ENCODE measurements around the gene LRSAM1.

The LRSAM1 gene

DNA sequence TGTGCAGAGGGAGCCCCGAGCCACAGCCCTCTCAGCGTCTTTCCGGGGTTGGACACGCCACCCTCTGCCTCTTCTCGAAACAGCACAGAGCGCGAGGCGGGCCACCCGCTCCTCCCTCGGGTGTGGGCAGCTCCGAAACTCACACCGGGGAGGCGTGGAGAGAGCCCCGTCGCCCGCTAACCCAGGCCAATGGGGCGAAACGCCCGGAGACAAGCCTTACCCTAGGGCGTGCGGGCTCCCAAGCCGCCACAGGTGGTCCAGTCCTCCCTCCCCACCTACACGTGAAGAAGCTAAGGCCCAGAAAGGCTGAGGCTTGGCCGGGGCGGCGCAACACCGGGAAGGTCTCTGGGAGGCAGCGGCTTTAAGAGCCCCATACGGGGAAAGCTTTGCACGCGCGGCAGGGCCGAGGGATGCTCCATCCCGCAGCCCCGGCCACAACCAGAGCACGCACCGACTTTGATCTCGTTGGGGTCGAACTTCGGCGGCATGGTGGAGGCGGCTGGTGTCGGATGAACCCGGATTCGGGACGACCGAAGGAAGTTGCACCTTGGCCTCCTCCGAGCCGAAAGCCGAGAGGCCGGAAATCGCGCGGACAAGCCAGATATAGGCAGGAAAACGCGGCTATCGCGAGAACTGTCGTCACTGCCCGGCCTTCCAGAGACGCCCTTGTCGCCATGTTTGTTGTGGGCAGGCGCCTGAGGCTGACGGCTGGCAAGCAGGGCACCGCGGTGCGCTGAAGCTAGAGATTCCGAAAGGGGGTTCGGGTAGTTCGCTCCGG, at the start of gene LRSAM1, which contains the start of gene RPL12:
LRSAM1 (plus strand) TSS at position 681 of the 778 bp plus-strand sequence. CDS start 3,018 bp downstream, outside the sequence.
RPL12 (minus strand) TSS at position 577 of the 778 bp plus-strand sequence; CDS start at position 488, 89 bp downstream.
- peak; percentile 98 for DNase-seq

DNA sequence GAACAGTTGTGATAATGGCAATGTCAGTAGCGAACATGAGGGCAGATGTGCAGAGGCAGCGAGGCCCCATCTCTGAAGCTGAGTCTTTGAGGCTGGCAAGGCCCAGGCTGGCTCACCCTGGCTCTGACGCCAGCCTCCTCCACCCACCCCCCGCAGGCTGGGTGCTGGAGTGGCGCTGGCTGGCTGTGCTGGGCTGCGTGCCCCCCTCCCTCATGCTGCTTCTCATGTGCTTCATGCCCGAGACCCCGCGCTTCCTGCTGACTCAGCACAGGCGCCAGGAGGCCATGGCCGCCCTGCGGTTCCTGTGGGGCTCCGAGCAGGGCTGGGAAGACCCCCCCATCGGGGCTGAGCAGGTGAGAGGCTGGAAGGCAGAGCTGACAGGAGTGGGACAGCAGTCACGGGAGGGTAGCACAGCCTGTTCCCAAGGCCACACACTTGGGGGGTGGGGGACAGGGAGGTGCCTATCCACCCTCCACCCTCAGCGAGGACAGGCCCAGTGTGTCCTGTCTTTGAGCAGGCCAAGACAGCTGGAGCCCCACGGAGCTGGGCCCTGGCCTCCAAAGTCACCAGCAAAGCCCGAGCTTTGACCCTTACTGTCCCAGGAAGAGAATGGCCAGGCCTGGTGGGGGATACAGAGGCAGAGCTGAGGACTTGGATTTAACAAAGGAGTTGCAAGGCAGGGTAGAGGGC, 48.8 kb upstream of the LRSAM1 start:
- DNase-seq = no peak

DNA sequence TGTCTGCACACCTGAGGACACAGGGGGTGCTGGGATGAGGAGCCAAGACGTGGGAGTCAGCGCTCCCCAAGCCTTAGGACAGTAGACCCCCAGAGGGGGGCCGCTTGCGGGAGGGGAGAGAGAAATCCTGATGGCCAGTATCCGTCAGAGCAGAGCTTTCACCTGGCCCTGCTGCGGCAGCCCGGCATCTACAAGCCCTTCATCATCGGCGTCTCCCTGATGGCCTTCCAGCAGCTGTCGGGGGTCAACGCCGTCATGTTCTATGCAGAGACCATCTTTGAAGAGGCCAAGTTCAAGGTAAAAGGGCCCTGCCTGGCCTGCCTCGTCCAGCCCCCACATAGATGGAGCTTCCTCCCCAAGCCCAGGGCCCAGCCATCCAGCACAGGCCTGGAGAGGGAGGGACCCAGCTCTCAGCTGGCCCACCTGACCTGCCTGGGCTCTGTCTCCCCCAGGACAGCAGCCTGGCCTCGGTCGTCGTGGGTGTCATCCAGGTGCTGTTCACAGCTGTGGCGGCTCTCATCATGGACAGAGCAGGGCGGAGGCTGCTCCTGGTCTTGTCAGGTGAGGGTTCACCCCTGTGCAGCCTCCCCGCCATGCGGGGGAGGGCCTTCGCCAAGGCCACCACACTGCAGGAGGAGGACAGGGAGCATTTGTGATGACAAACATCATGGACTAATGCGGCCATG, 47.7 kb upstream of the LRSAM1 start:
- DNase-seq = no peak

DNA sequence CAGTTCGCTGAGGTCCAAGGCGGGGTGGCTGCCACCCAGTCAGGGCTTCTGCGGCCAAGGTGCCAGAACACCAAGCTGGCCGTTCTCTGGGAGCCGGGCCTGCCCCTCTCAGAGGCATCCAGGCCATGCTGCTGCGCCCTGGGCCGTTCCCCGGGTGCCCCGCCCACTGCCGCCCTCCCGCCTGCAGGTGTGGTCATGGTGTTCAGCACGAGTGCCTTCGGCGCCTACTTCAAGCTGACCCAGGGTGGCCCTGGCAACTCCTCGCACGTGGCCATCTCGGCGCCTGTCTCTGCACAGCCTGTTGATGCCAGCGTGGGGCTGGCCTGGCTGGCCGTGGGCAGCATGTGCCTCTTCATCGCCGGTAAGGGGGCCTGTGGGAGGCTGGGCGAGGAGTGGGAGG, 46.7 kb upstream of the LRSAM1 start:
- no peak for DNase-seq

DNA sequence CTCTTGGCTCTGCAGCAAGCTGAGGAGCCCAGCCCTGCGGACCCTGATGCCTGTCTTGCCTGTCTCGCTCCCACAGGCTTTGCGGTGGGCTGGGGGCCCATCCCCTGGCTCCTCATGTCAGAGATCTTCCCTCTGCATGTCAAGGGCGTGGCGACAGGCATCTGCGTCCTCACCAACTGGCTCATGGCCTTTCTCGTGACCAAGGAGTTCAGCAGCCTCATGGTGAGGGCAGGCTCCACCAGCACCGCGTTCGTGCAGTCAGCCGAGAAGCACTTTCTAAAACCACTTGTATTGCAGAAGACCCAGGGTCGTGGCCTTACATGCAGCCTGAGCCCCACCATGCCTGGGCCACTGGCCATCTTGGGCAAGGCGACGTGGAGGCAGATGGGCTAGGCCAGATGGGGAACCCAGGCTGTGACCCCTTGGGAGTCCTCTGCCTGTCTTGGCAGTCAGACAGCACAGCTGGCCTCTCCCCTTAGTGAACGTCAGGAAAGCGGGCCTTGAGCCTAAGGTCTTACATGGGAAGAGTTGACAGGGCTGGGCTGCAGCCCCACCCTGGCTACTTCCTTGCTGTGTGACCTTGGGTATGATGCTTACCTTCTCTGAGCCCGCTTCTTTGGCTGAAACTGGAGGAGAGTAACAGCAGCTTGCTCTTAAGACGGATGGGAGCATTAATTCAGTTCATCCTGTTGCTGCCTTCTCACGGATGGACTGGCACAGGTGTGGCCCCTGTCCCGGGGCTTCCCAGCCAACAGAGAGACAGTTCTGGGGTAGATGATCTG, 45.8 kb upstream of the LRSAM1 start:
- DNase-seq = no peak

DNA sequence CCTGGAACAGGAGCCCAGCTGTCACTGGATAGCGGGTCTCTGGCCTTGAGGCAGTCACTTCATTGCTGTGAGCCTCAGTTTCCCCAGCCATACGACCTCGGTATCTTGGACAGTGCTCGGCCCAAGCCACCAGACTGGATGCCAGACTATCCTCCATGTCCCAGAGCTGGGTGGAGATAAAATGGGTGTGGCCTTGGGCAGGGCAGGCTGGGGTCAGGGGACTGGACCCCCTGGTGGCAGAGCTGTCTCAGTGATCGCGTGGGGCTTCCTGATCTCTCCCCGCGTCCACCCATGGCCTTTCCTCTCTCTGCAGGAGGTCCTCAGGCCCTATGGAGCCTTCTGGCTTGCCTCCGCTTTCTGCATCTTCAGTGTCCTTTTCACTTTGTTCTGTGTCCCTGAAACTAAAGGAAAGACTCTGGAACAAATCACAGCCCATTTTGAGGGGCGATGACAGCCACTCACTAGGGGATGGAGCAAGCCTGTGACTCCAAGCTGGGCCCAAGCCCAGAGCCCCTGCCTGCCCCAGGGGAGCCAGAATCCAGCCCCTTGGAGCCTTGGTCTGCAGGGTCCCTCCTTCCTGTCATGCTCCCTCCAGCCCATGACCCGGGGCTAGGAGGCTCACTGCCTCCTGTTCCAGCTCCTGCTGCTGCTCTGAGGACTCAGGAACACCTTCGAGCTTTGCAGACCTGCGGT, 44.4 kb upstream of the LRSAM1 start:
- DNase-seq = no peak

DNA sequence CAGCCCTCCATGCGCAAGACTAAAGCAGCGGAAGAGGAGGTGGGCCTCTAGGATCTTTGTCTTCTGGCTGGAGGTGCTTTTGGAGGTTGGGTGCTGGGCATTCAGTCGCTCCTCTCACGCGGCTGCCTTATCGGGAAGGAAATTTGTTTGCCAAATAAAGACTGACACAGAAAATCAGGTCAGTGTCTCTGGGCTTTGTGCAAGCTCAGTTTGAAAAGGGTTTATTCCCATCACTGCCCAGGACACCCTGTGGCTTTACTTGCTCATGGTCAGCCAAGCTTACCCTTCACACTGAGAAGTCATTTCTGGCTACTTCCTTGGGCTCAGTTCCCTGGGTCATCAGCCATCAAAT, 43.8 kb upstream of the LRSAM1 start:
- DNase-seq = no peak

DNA sequence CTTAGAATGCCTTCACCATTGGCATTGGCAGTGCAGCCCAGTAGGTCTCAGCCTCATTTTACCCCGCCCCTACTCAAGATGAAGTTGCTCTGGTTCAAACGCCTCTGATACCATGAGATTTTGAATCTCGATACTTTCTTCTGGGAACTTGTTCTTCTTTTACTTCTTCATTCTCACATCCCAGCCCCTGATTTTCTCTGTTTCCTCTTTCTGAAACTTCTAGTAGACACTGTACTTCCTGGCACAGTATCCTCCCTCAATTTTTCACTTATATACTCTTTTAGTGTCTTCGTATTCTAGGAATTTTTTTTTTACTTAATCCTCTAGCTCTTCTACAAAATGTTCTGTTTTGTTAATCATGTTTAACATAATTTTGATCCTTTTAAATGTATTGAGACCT, 40.2 kb upstream of the LRSAM1 start:
- no peak for DNase-seq

DNA sequence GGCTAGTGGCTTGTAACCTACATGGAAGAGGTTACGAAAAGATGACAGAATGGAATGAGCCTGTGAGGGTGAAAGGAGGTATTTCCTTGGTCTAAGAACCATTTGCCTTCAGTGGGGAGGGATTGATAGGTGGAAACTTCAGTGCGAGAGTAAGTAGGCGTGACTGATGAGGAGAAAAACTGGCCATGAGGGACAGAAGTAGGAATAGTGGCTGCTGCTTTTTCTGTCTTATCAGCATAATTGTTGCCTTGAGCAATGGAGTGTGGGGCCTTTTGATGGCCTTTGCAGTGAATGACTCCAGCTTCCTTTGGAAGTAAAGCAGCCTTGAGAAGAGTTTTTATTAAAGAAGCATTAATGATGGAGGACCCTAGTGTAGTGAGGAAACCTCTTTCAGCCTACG, 36.2 kb upstream of the LRSAM1 start:
- no peak for DNase-seq

DNA sequence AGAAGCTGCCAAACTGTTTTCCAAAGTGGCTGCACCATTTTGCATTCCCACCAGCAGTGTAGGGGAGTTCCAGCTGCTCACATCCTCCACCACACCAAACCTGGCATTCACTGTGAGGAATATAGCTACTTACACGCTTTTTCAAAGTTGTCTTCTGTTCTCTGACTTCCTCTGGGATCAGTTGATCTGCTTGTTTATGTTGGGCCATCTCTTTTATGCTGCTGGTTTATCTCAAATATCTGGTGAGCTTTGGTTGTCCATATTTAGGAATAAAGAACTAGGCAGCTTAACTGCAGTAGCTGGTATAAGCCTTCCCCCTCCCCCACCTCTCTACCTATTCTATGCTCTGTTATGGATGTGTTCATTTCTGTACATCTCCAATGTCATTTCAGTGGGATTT, 35.7 kb upstream of the LRSAM1 start:
- no peak for DNase-seq

DNA sequence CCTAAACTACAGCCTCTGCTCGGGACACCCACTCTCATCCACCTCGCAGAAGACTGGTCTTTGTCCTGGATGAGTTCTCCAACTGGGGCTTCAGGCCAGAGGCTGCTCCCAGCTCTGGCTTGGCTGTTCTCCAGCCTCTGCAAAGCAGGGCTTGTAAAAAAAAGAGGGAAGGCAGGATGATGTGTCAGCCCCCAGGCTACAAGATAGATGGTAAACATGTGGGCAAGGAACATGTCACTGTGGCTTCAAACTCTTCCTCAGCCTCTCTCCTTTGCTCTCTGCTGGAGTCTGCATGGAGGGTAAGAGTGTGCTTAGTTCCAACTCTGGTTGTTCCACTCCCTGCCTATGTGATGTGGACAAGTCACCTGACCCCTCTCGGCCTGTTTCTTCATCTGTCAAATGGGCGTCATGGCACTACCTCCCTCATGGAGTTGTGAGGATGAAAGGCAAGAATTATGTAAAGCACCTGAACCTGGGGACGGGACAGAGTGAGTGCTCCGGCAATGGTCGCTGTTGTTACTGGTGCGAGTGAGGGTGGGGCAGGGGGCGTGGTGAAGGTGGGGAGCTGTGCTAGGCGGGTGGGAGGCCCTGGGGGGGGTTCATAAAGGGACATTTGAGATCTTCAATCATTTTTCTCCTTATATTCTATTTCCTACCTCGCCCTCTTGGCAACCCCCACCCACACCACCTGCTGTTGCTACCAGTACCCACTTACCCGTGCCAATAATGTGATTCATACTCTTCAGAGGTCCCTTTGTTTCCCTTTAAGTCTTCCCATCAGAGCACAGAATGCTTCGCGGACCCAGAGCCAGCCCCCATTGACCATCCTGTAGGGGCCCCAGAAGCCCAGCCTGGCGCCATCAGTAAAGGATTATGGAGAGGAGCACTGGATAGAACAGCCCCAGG, 33.9 kb upstream of the LRSAM1 start:
- DNase-seq = no peak

DNA sequence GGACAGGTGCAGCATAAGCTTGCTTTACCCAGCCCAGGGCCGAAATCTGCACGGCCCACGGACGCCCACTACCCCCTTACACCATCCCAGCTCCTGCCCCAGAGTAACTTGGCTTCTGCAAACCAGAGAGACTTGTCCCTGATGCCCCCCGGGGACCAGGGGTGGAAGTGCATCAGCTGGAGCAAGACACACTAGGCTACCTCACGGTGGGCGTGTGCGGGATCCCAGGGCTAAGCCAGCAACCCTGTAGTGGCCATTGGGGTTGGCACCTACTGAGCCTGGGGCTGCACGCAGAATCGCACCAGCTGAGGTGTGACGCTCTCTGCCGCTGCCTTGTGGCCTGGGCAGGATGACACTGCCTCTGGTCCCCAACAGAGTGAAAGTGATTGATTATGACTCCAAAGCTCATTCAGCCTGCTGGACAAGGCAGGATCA, 33.3 kb upstream of the LRSAM1 start:
- DNase-seq = no peak

DNA sequence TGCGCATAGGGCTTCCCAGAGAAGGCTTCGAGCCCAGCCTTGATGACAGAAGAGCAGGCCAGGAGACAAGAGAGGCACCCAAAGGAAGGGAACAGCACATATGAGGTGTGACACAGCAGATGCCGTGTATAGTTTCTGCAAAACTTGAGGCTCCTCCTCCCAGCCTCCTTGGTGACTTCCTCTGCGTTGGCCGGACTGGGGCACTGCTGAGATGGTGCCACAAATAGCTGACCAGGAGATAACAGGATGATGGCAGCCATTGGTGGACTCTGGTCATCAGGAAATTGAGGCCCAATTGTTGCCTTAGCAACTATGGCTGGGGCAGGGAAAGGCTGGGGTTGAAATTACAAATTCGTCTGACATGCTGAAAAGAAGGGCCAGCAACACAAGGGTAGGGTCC, 32.0 kb upstream of the LRSAM1 start:
- DNase-seq = no peak

DNA sequence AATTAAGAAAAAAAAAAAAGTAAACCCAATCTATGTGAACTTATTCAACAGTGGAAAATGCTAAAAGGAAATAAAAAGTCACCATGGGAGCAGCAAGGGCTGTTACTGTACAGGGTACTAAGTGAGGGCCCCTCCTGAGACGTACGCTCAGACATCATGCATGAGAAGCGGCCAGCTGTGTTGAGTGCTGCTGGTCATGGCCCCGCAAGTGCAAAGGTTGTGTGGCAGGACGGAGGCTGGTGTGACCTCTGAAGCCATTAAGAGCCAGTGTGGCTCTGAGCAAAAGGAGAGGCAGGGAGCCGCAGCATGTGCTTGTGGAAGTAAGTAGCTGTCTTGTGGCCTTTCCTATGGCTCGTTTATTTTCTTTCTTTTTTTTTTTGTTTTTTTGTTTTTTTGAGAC, 30.3 kb upstream of the LRSAM1 start:
- no peak for DNase-seq

DNA sequence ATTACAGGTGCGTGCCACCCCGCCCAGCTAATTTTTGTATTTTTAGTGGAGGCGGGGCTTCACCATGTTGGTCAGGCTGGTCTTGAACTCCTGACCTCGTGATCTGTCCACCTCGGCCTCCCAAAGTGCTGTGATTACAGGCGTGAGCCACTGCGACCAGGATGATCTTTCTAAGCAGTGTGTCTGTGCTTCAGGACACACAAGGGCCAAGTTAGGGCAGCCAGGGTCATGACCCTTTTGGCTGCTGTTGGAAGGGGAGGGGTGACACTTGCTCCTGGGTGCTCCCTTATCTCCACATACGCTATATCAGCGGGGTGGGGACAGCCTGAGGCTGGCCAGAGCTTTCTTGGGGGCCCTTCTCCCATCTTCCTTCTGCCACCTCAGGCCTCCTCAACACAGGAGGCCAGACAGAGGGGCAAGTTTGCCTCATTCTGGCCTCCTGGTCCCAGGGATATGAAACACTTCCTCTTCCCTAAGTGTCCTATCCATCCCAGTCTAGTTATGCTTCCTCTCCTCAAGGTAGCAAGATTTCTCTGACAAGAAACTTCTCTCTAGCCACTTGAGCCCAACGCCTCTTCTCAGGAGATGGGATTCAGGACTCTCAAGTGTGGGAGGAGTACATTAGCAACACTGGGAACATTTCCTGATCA, 29.1 kb upstream of the LRSAM1 start:
- DNase-seq = no peak

DNA sequence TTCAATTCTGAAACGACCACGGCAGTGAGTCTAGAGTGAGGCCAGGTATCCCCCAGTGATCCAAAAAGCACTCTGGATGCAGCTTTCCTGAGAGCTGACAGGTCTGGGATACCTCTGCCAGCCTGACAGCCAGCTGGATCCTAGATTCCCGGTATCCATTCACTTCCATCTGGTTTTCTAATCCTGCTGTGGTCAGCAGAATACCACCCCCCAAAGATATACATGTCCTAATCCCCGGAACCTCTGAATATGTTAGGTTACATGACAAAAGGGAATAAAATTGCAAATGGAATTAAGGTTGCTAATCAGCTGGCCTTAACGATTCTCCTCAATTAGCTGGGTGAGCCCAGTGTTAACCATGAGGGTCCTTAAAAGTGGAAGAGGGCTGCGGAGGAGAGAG, 28.5 kb upstream of the LRSAM1 start:
- DNase-seq = no peak

DNA sequence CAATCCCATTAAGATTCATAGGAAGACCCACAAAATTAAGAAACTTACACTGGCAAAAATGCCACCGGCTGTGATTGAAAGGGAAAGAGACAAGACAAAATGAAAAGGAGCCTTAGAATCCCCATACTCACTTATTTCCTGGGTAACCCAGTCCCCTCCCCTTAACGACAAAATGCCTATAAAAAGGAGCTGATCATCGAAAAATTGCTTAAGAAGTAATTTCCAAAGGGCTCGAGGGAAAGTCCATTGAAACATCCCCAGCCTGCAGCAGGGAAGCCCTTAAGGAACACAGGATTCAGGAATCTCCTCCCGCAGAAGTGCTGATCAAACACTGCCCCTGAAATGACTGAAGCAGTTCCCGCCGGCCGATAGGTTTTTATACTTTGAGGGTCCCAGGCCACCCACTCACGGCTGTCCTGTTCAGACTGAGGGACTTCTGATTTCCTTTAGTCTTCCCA, 27.8 kb upstream of the LRSAM1 start:
- no peak for DNase-seq

DNA sequence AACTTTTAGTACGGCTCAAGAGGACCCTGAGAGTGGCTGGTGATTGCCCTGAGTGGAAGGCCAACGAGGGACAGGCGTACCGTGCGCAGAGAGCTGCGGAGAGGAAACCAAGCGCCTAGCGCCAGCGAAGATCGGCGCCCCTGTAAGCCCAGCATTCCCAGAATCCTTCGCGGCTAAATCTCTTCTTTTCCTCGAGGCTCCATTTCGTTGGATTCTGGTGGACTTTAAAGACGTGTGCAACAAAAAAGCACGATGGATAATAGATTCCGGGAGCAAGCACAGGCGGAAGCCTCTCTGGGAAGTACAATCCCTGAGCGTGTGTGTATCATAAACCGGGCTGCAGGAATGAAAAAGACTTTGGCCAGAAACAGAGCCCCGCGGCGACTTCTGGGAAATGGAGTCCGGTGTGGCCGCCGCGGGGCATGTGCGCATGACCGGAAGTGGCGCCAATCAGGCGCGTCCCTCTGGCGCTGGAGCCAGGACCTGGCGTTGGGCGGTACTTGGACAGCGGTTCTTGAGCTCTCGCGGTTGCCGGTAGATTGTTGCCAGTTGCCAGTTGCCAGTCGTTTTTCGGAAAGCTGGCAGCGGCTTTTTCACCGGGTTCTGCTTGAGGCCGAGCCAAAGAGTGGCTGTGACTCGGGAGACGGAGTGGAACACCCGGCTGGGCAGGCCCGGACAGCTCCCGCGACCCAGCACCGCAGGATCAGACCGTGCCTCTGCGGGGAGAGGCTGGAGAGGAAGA, 27.2 kb upstream of the LRSAM1 start, which contains the start of gene ZNF79:
ZNF79 (plus strand) TSS at position 449 of the 742 bp plus-strand sequence. CDS start 406 bp downstream, outside the sequence.
- peak; percentile 97 for DNase-seq

DNA sequence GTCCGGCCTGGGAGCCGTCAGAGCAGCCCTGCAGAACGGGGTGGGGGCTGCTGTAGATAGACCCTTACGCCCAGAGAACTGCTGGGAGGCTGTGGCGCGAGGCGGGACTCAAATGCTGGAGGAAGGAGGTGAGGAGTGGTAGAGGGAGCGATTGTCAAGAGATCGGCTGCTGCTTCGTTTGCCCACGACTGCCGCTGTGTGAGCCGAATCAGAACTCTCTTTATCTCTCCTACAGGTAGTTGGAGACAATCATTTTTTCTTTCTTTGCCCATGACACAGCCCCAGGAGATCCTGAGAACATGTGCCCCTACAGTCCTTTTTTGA, 26.7 kb upstream of the LRSAM1 start:
- no peak for DNase-seq

DNA sequence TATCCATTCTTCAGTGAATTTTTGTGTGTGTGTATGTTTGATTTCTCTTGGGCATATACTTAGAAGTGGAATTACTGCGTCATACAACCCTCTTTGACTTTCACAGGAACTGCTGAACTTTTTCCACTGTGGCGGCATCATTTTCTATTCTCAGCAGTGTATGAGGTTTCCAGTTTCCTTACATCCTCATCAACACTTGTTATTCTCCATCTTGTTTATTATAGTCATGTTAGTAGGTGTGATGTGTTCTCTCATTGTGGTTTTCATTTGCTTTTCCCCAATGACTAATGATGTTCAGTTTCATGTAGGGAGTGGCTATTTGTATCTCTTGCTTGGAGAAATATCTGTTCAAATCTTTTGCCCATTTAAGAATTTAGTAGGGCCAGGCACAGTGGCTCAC, 24.6 kb upstream of the LRSAM1 start:
- DNase-seq = no peak
